Gastroesophageal sphincter (tissue), 3 donors: ENCODE results near the gene TMC1.
"Not testable (repeated sequence)": the region's sequence is repeated elsewhere in the genome, so short reads cannot be mapped to it uniquely, and the experiment has no call there.

Source experiments
- EP300 ChIP-seq: sonication (generic); formaldehyde crosslinking; IDR thresholded peaks from one replicate; pipeline ENCODE4 v1.6.1; 2017; ENCODE audit warnings: antibody characterized with exemption, mild to moderate bottlenecking
- POLR2A ChIP-seq, 2 donors: fragments of 450-650 bp; IDR thresholded peaks; one replicate each; pipeline ENCODE4 v1.6.1; 2017; ENCODE audit warnings: antibody characterized with exemption in 2 of 2, mild to moderate bottlenecking in 2 of 2, moderate library complexity in 1 of 2
- POLR2AphosphoS5 ChIP-seq: sonication (generic); formaldehyde crosslinking; IDR thresholded peaks from one replicate; pipeline ENCODE4 v1.6.1; 2017; ENCODE audit warnings: antibody characterized with exemption
- TF ChIP-seq, protein P1 (sequence below), 4 experiments: fragments of 200-600 bp in 2 of 4; fragments of 450-650 bp in 2 of 4; sonication (generic) in 1 of 4; IDR thresholded peaks; one replicate each; pipeline ENCODE4 v1.5.1; 2017 to 2019; ENCODE audit warnings: antibody characterized with exemption in 4 of 4, mild to moderate bottlenecking in 2 of 4, moderate library complexity in 2 of 4

DNA sequence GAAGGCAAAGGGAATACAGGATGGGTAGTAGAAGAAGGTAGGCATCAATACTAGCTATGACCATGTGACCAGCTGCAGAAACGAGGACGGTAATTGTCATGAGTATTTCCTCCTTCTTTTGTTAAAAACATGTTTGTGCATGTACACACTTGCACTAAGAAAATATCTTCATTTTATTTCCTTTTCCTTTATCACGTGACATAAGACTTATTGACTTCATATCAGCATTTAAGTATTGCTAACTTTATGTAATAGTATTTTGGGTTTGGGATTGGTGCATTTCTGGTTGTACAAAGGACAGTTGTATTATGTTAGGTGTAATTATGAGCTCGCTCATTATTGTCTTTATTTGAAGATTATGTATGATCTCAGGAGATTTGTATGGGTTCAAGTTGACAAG lies 33.7 kb upstream of the TMC1 start:
- TF ChIP-seq EP300; POLR2A (IDR thresholded peaks at IDR 0.05); POLR2AphosphoS5: not testable (repeated sequence)
- TF ChIP-seq, protein P1, sequence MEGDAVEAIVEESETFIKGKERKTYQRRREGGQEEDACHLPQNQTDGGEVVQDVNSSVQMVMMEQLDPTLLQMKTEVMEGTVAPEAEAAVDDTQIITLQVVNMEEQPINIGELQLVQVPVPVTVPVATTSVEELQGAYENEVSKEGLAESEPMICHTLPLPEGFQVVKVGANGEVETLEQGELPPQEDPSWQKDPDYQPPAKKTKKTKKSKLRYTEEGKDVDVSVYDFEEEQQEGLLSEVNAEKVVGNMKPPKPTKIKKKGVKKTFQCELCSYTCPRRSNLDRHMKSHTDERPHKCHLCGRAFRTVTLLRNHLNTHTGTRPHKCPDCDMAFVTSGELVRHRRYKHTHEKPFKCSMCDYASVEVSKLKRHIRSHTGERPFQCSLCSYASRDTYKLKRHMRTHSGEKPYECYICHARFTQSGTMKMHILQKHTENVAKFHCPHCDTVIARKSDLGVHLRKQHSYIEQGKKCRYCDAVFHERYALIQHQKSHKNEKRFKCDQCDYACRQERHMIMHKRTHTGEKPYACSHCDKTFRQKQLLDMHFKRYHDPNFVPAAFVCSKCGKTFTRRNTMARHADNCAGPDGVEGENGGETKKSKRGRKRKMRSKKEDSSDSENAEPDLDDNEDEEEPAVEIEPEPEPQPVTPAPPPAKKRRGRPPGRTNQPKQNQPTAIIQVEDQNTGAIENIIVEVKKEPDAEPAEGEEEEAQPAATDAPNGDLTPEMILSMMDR (IDR thresholded peaks at IDR 0.05) = not testable (repeated sequence)
